GM18508 (cell line): Measurements from ENCODE around the gene GLI3.
A peak's percentile ranks its signal among the peaks of the same experiment; 100 is the strongest.

Source experiments
- ATAC-seq: cut with Tn5 transposase; IDR thresholded peaks from one replicate; pipeline ENCODE4 v1.9.1; 2021; ENCODE audit warnings: moderate number of reproducible peaks; ENCODE audit not compliant: insufficient read depth, unreplicated experiment

Gene GLI3

DNA sequence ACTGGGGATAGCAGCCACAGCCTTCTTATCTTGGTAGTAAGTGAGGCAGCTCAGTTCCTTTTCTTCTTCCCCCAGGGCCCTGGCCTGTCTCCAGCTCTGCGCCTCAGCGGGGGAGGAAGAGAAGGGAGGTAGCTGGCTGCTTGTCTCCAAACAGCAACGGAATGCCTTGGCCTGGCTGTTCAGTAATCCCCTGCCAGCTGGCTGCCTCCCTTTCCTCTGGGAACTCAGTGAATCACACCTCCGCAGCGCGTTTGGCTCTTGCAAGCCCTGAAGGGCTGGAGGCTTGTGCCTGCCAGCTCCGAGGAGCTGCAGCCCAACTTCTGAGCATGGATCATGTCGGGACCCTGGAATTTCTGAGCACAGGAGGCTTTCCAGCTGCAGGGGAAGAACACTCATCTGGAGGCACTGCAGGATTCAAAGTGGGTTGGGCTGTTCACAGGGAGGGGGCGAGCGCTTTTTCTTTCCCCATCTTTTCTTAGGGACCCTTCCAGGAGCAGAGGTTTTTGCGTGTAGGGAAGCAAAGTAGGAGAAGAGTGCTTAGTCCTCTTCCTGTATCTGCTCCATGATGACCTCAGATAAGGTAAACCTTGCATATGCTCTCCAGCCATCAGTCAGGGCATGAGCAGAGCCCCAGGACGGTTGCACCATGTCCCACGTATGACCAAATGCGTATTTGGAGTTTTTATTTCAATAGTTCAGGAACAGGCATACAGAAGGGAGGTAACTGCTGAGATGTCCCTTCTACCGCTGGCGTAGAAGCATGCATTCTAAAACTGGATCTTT, 280.9 kb downstream of the GLI3 start:
- ATAC-seq = no peak

GRCh38 chr7:41955451-41955850, 281.6 kb downstream of the GLI3 start:
- no peak for ATAC-seq

GRCh38 chr7:41954976-41955375, 282.0 kb downstream of the GLI3 start:
- no peak for ATAC-seq

- no peak for ATAC-seq
Measured at GRCh38 chr7:41948503-41948902, 288.5 kb downstream of the GLI3 start.

DNA sequence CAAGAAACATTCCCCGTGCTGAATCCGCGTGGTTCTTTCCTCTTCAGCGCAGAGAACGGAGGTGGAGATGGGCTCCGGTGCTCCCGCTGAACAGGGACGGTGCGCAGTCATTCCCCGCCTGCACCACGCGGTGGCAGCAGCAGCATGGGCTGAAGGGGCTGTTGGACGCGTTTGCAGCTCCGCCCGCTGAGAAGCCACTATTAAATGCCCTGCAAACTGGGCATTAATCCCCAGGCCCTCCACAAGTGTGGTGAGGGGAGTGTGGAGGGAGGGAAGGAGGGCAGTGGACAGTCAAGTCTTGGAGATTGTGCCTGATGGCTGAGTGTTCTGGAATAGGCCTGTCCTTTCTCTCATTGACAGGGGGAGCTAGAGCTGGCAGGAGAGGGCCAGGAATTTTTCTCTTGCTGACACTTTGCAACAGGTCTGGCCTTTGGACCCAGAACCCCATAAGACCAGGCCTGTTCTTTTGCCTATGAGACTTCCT, 293.9 kb downstream of the GLI3 start:
- peak; percentile 73 for ATAC-seq

GRCh38 chr7:41942468-41943093, 294.4 kb downstream of the GLI3 start:
- peak; percentile 8 for ATAC-seq

DNA sequence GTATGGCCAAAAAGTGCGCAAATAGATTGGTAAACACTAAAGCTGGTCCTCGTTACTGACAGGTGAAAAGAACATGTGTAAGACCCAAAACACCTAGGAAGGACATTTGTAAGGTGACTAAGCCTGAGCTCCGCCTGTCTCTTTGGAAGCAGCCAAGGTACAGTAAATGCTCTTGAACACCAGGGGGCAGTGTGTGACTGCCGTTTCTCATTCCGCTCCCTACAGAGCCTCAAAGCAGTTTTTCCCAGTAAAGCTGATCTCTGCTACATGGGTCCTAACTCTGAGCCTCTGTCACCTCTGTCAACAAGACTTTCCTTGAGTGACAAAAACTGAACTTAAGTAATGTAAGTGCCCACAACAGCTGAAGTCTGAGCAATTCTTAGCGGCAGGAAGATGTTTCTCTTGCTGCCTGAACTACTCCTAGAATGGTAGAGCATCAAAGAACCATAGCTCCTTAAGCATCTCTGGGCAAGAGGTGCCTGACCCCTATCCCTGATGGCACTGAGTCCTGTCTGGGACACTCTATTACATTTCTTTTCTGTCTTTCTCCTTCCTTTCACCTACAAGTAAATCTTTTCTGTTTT, 296.2 kb downstream of the GLI3 start:
- peak; percentile 69 for ATAC-seq

- no peak for ATAC-seq
Measured at GRCh38 chr7:41938371-41938770, 298.6 kb downstream of the GLI3 start.

- ATAC-seq = no peak
Measured at GRCh38 chr7:41933427-41933826, 303.6 kb downstream of the GLI3 start.

- no peak for ATAC-seq
Measured at GRCh38 chr7:41931263-41931646, 305.8 kb downstream of the GLI3 start.

- ATAC-seq = no peak
Measured at GRCh38 chr7:41930538-41931262, 306.3 kb downstream of the GLI3 start.

DNA sequence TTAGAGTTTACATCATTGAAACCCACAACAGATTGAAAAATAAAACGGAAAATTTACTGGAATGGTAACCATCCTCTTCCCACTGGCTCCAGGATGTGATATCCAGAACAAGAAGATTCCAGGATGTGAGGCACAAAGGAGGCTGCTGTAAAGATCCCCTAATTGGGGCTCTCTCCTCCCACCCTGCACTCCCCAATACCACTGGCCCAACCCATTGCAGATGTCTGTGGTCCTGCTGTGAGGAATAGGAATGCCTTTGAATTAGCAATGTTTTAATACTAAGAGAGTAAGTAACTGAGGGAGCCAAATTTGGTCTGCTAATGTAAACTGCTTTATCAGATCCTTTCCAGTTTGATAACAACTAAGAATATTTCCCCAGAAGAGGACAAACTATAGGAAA, 308.2 kb downstream of the GLI3 start:
- ATAC-seq = no peak

- no peak for ATAC-seq
Measured at GRCh38 chr7:41928166-41928565, 308.8 kb downstream of the GLI3 start.

DNA sequence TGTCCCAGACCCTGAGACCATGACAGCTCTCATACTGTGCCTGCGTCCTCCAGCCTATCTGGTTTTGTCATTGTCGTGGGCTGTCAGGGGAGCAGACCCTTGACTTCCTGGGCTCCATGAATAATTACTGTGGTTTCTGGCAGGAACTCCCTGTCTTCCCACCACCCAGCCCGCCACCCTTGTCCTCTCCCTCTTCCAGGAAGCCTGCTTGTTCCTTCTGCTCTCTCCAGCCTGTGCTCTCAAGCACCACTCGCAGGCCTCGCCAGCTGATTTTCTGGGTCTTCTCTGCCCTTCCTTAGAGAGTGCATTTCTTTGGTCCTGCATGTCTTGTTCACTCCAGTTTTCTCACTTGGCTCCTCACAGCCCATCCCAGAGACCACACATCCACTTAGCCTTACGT, 309.6 kb downstream of the GLI3 start:
- ATAC-seq = no peak

DNA sequence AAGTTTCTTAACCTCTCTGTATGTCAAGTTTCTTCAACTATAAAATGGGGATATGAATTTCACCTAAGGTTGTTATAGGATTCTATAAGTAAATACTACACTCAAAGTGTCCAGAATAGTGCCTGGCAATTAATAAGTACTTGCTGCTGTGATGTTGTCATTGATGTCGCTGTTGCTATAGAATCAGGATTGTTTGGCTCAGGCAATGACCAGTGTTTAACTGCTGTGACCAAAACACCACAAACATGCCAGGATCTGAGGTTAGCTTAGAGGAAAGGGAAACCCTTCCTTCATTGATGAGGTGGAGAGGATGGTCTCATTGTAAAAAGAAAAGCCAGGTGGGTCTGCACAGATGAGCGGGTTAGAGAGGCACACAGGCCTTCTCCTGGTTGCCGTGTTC, 311.1 kb downstream of the GLI3 start:
- ATAC-seq = no peak

GRCh38 chr7:41924796-41925195, 312.2 kb downstream of the GLI3 start:
- ATAC-seq = no peak

- ATAC-seq = no peak
Measured at GRCh38 chr7:41922373-41922772, 314.6 kb downstream of the GLI3 start.

DNA sequence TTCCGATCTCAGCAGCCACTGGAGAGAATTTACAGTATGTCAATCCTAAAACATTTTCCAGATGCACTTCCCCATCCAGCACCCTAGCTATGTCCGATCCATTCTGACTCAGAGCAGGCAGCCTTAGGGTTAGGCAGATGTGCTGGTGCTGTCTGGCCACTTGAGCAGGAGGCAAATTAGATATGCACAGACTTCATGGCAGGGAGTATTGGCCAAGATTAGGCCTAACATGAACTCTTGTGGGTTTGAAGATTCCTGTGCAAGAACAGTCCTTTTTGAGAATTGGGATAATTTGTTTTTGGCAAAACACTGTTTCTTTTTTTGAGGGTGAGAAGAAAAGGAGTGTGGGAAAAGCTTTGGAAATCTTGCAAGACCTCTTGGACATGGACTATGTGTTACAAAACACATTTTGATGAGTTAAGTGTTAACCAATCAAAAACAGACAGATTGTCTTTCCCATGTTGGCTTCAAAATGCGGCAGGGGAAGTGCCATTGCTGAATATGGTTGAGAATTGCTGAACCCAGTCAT, 315.5 kb downstream of the GLI3 start:
- ATAC-seq = no peak

DNA sequence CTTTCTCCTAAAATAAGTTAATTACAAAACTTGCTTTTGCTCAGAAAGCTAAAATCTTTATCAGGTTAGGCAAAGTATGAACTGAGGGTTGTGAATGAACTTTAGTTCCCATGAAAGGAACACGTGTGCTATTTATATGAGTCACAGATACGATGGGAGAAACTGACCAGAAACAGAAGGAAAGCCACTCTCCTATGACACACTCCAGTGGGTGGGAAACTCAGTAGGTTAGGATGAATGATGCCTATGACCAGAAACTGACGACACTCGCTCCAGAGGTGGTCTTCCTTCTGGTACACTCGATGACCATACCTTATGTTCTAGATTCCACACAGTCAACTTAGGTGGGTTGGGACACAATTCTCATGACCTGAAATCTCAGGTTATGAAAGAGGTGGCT, 318.4 kb downstream of the GLI3 start:
- no peak for ATAC-seq

GRCh38 chr7:41916450-41916927, 320.5 kb downstream of the GLI3 start:
- no peak for ATAC-seq

- ATAC-seq = no peak
Measured at GRCh38 chr7:41915871-41916270, 321.1 kb downstream of the GLI3 start.
